Rectal smooth muscle tissue (tissue), 1 donor: Measurements from ENCODE around the gene ZCCHC8.
"Not testable (repeated sequence)": the region's sequence is repeated elsewhere in the genome, so short reads cannot be mapped to it uniquely, and the experiment has no call there.

Experiments
- H3K27ac ChIP-seq: one replicate; pipeline ENCODE4 v1.7.0; 2013; ENCODE audit warnings: low read depth, low read length, inconsistent platforms
- H3K27me3 ChIP-seq: one replicate; pipeline ENCODE4 v1.7.0; 2013; ENCODE audit warnings: low read length; ENCODE audit not compliant: control insufficient read depth, insufficient read depth
- H3K36me3 ChIP-seq: one replicate; pipeline ENCODE4 v1.7.0; 2013; ENCODE audit warnings: low read length; ENCODE audit not compliant: control insufficient read depth, insufficient read depth
- H3K4me1 ChIP-seq: one replicate; pipeline ENCODE4 v1.7.0; 2013; ENCODE audit warnings: low read length; ENCODE audit not compliant: control insufficient read depth, insufficient read depth
- H3K4me3 ChIP-seq: one replicate; pipeline ENCODE4 v1.7.0; 2013; ENCODE audit warnings: low read length
- H3K9ac ChIP-seq: one replicate; pipeline ENCODE4 v1.7.0; 2013; ENCODE audit warnings: low read length

Gene ZCCHC8

DNA sequence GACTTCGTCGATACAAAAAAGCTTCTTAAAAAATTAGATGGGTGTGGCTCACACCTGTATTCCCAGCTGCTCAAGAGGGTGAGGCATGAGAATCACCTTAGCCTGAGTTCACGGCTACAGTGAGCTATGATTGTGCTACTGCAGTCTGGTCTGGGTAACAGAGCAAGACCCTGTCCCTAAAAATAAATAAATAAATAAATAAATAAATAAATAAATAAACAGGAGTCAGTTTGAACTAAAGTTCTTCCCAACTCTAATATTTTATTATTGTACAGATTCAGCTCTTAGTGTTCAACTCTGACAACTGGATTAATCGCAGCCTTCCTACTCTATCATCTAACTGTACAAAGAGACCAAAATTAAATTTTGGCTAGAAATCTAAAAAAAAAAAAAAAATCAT lies 65.5 kb downstream of the ZCCHC8 start:
- Histone ChIP-seq H3K4me3 (no peak overlapping the region), H3K27me3 (no peaks in the 10 kb centered on the region), H3K4me1 (peaks cover 2% of the 10 kb centered on the region), H3K36me3 (no peaks in the 10 kb centered on the region), H3K27ac (no peak overlapping the region), H3K9ac (no peak overlapping the region)

DNA sequence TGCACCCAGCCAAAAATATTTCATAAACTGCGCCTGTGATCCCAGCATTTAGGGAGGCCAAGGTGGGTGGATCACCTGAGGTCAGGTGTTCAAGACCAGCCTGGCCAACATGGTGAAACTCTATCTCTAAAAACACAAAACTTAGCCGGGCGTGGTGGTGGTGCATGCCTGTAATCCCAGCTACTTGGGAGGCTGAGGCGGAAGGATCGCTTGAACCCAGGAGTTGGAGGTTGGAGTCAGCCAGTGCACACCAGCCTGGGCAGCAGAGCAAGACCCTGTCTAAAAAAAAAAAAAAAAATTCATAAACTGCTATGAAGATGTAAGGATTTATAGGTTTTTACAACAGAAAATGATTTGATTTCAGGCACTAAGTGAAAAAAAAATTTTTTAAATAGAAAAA lies 71.7 kb downstream of the ZCCHC8 start:
- not testable (repeated sequence) for H3K9ac ChIP-seq, H3K36me3 ChIP-seq, H3K27me3 ChIP-seq, H3K27ac ChIP-seq, H3K4me1 ChIP-seq, H3K4me3 ChIP-seq

DNA sequence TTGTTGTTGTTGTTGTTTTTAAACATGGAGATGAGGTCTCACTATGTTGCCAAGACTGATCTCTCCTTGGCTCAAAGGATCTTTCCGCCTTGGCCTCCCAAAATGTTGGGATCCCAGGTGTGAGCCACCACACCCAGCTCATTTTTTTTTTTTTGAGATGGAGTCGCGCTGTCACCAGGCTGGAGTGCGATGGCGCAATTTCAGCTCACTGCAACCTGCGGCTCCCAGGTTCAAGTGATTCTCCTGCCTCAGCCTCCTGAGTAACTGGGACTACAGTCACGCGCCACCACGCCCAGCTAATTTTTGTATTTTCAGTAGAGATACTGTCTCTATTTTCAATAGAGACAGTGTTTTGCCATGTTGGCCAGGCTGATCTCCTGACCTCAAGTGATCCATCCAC lies 73.3 kb downstream of the ZCCHC8 start:
- Histone ChIP-seq H3K9ac (no peak overlapping the region), H3K27me3 (no peaks in the 10 kb centered on the region), H3K4me3 (no peak overlapping the region), H3K36me3 (no peaks in the 10 kb centered on the region), H3K4me1 (peaks cover 5% of the 10 kb centered on the region), H3K27ac (no peak overlapping the region)

DNA sequence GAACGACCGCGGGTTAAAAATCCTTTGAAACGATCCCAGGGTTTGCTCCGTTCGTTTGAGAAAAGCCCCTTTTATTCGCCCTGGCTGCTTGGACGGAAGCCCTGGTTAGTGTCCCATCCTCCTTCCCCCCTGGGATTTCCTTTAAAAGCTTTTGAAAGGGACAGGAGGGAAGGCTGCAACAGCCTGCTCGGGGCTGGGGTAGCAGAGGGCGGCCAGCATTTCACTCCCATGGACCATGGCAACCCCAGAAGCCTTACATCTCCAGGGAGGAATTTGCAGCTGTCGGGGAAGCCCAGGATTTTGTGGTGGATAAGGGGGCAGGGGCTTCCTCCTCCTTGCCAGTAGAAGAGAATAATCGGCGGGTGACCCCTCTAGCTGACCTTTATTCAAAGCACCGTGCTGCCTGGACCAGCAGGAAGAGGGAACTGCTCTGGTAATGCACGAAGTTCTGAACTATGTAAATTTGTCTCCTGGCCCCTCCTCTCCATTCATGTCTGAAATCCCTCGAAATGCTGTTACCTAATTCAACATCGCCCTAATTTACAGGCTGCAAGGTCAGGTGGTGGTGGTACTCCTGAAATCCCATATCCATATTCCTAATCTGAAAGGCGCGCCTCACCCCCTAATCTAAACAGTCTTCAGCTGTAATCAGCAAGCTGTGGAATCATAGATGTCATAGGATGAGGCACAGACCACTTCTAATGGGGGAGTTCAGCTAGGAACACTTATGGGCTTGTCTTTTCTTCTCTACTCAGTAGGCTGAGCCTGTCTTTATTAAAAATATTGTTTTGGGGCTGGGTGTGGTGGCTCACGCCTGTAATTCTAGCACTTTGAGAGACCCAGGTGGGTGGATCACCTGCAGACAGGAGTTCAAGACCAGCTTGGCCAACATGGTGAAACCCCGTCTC lies 77.2 kb downstream of the ZCCHC8 start:
- Histone ChIP-seq H3K9ac (peak overlapping the region; percentile 46), H3K36me3 (no peaks in the 10 kb centered on the region), H3K27me3 (no peaks in the 10 kb centered on the region), H3K4me1 (peaks cover 18% of the 10 kb centered on the region), H3K27ac (peak overlapping the region; percentile 92), H3K4me3 (peak overlapping the region; percentile 93)

DNA sequence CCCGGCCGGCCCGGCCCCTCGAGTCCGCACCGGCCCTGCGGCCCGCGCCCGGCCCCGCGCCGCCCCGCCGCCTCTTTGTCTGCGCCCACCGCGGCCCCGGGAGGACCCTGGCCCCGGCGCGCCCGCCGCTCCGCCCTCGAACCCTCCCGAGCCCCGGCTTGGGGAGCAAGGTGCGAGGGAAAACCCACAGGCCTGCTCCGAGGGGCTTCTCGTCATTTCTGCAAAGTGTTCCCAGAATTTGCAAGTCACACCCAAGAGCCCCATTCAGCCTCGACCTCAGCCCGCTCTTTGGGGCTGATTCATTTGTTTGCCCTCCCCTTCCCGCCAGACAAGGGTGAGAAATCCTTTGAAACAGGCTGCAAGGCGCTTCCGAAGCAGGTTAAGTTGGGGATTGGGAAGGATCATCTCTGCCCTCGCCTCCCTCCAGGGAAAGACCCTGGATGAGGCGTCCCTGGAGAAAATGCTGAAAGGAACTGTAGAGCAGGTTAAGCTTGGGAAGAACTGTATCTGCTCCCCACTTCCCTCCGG lies 77.9 kb downstream of the ZCCHC8 start:
- Histone ChIP-seq H3K27me3 (no peaks in the 10 kb centered on the region), H3K4me3 (peak overlapping the region; percentile 93), H3K36me3 (no peaks in the 10 kb centered on the region), H3K27ac (peak overlapping the region; percentile 92), H3K9ac (peak overlapping the region; percentile 46), H3K4me1 (peaks cover 22% of the 10 kb centered on the region)

DNA sequence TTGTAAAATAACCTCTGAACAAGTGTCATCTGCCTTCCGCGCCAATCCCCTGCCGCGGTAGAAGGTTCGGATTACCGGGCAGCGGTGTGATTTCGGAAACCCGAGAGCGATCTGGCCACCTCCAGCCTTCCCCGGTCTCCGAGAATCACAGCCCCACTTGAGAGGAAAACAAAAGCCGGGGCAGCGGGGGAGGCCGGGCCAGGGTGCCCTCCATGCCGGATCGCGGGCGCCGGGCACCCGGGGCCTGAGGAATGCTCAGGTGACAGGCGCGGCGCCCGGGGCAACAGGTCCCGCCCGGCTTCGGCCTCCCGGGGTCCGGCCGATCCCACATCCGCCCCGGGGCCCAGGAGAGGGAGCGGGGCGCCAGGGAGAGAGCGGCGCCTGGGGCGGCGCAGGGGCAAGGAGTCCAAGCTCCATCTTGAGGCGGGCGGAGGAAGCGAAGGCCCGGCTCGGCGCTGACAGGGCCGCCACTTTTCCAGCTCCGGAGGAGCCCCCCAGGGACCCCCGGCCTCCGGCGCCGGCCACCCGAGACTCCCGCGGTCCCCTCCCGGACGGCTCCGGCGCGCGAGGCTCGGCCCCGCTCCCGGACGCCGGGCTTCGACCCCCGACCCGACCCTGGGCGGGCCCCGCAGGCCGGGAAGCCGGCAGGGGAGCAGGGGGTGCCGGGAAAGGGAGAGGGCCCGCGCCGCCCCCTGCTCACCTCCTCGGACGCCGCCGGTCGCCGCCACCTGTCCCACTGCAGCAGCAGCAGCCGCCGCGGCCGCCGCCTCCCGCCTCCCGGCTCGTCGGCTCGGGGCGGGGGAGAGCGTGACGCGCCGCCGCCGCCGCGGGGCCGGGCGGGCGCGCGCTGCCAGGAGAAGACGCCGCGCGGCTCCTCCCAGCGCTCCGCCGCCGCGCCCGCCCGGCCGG lies 78.7 kb downstream of the ZCCHC8 start, which contains the start of gene CLIP1:
TSS of gene CLIP1 (minus strand) at position 849 of the 909 bp plus-strand sequence. CDS start 42,217 bp downstream, outside the sequence.
- Histone ChIP-seq H3K36me3 (no peaks in the 10 kb centered on the region), H3K4me1 (peaks cover 22% of the 10 kb centered on the region), H3K4me3 (peak within 1 kb of the TSS; percentile 93), H3K27me3 (no peaks in the 10 kb centered on the region), H3K27ac (peak within 1 kb of the TSS; percentile 97), H3K9ac (peak within 1 kb of the TSS; percentile 95)
